ENCODE results near the gene PLEKHG4.

PLEKHG4 gene

GRCh38 chr16:67278773-67279295 lies 498 bp upstream of the PLEKHG4 start:
- peak overlapping the region; percentile 54 for H3K4me3 ChIP-seq (ENCODE audit: low read depth, low read length)
- TF ChIP-seq, protein P1, sequence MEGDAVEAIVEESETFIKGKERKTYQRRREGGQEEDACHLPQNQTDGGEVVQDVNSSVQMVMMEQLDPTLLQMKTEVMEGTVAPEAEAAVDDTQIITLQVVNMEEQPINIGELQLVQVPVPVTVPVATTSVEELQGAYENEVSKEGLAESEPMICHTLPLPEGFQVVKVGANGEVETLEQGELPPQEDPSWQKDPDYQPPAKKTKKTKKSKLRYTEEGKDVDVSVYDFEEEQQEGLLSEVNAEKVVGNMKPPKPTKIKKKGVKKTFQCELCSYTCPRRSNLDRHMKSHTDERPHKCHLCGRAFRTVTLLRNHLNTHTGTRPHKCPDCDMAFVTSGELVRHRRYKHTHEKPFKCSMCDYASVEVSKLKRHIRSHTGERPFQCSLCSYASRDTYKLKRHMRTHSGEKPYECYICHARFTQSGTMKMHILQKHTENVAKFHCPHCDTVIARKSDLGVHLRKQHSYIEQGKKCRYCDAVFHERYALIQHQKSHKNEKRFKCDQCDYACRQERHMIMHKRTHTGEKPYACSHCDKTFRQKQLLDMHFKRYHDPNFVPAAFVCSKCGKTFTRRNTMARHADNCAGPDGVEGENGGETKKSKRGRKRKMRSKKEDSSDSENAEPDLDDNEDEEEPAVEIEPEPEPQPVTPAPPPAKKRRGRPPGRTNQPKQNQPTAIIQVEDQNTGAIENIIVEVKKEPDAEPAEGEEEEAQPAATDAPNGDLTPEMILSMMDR (IDR thresholded peaks at IDR 0.05; ENCODE audit: low read depth, low read length) = no peak

- TF ChIP-seq, protein P1 (IDR thresholded peaks at IDR 0.05; ENCODE audit: low read depth, low read length) = no peak
- no peak overlapping the region for H3K4me3 ChIP-seq (ENCODE audit: low read depth, low read length)
These were observed 1.0 kb downstream of the PLEKHG4 start for GRCh38 chr16:67280090-67281015.

DNA sequence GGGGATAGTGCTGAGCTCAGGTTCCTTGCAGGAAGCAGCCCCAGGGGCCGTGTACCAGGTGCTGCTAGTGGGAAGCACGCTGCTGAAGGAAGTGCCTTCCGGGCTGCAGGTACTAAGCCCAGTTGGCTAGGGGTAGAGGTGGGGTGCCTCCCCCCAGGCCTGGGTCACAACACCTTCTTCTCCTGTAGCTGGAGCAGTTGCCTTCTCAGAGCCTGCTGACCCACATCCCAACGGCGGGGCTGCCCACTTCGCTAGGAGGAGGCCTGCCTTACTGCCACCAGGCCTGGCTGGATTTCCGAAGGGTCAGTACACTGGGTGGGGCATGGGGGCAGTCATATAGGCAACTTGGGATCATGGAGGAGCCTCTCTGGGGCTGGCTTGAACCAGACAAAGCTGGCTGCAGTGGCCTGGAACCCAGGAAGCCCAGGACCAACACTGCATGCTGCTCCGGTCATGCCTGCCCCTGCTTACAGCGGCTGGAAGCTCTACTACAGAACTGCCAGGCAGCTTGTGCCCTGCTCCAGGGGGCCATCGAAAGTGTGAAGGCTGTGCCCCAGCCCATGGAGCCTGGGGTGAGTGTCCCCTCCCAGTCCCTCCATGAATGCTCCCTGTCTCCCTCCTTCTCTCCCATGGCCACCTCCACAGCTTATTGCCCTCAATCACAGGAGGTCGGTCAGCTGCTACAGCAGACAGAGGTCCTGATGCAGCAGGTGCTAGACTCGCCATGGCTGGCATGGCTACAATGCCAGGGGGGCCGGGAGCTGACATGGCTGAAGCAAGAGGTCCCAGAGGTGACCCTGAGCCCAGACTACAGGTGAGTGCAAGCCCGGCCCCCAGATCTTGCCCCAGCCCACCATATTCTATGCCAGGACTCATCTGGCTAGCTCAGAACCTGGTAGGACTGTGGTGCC lies 2.5 kb downstream of the PLEKHG4 start:
- no peak overlapping the region for H3K4me3 ChIP-seq (ENCODE audit: low read depth, low read length)
- TF ChIP-seq, protein P1 (IDR thresholded peaks at IDR 0.05; ENCODE audit: low read depth, low read length) = no peak

GRCh38 chr16:67282447-67282805 lies 3.1 kb downstream of the PLEKHG4 start:
- TF ChIP-seq, protein P1 (IDR thresholded peaks at IDR 0.05; ENCODE audit: low read depth, low read length) = no peak
- H3K4me3 ChIP-seq (ENCODE audit: low read depth, low read length) = no peak overlapping the region

DNA sequence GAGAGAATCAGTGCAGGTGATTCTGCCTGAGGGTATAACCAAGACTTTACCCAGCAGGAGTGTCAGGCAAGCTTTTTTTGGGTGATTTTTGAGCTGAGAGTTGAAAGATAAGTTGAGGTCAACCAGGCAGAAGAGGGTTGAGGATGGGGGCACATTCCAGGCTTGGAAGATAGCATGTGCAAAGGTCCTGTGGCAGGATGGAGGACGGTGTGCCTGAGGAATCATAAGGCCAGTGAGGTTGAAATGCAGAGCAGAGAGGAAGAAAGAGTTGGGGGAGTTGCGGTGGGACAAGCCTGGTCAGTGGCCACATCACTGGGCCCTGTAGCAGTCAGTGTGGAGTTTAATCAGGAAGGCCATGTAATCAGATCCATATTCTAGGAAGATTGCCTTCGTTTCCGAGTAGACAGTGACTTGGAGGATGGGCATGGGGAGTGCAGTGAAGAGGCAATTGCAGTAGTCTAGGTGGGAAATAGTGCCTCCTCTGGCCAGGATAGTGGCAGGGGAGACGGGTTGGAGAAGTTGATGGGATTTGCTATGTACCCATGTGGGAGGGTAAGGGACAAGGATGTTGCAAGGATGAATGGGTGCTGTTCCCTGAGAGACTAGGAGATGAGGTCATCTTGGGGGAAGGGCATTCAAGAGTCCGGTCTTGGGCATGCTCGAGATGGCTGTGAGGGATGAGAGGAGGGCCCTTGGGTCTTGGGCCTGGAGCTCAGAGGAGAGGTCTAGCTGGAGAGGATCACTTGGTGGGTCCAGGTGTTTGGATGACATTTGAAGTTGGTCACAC lies 3.9 kb downstream of the PLEKHG4 start:
- TF ChIP-seq, protein P1 (IDR thresholded peaks at IDR 0.05; ENCODE audit: low read depth, low read length) = no peak
- H3K4me3 ChIP-seq (ENCODE audit: low read depth, low read length) = no peak overlapping the region

DNA sequence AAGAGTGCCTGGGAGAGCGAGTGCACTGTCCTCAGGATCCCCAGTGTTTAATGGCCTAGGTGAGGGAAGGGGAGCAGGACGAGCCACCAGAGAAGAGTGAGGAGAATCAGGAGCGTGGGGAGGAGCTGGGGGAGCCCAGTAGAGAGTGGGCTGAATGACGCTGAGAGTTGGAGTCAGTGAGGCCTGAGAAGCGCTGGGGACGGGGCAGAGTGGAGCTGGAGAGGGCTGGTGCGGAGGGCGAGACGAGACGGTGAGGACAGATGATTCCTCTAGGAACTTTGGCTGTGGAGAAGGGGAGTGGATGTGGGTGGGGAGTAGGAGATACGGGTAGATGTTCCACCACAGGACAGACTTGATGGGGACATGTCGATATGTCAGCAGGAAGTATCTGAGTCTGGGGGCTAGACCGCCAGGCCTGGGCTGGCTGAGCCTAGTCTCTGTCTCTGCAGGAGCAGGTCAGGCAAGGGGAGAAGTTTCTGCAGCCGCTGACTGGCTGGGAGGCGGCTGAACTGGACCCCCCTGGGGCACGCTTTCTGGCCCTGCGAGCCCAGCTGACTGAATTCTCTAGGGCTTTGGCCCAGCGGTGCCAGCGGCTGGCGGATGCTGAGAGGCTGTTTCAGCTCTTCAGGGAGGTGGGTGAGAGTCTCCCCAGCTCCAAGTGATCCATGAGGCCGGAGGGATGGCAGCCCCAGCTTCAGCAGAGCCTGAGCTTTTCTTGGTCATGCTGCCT lies 4.7 kb downstream of the PLEKHG4 start:
- TF ChIP-seq, protein P1 (IDR thresholded peaks at IDR 0.05; ENCODE audit: low read depth, low read length) = no peak
- H3K4me3 ChIP-seq (ENCODE audit: low read depth, low read length) = no peak overlapping the region
